ENCODE measurements around the gene SLC6A16.
A peak's percentile ranks its signal among the peaks of the same experiment; 100 is the strongest.

SLC6A16 gene

DNA sequence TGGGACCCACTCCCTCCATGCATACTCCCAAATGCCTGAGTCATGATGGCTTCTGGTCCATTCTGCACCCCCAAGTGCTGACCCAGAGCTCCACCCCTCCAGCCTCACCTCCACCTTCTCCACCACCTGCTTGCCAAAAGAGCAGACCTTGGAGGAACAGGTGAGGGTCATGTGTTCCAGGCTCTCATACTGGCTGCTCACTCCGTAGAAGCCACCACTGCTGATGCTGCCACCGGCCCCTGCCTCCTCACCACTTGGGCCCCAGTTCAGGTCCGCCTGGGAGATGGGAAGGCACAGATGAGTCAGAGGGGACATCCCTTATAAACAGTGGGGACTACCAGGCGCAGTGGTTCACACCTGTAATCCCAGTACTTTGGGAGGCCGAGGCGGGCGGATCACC is 18.1 kb upstream of the SLC6A16 start:
- no peak overlapping the region for H3K4me3 ChIP-seq (ENCODE audit: low read depth in 1 of 2, low read length in 2 of 2)
- no peak overlapping the region for H3K27ac ChIP-seq (ENCODE audit: low read length)
- H3K27me3 ChIP-seq (ENCODE audit: low read depth, low read length), result no peaks in the 10 kb centered on the region
- peaks cover 0 to 20% of the 10 kb centered on the region in 2 donors for H3K4me1 ChIP-seq (ENCODE audit: control insufficient read depth in 1 of 2, insufficient read depth in 2 of 2, low read length in 2 of 2)
- H3K36me3 ChIP-seq (ENCODE audit: control insufficient read depth in 1 of 2, insufficient read depth in 2 of 2, low read length in 2 of 2), result peaks cover 32 to 63% of the 10 kb centered on the region in 2 donors
- no peaks in the 10 kb centered on the region for H3K9me3 ChIP-seq (ENCODE audit: control insufficient read depth in 1 of 2, low read length in 2 of 2)

DNA sequence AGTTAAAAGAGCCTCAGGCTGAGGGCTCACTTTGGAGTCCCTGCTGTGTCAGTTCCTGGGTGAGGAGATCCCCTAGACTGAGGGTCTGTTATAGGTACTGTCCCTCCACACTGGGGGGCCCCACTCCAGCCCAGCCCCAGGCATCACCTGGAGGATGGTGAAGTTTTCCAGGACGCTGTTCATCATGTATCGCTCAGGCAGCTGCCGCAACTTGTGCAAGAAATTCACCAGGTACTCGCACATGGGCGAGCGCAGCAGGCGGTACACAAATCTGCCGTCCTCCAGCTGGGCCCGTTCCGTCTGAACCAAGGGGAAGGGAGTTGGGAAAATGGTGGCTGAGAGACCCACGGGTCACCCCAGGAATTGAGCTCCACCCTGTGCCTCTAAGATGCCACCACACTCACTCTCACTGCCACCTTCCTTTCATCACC is 17.3 kb upstream of the SLC6A16 start:
- H3K4me1 ChIP-seq (ENCODE audit: control insufficient read depth in 1 of 2, insufficient read depth in 2 of 2, low read length in 2 of 2), result peaks cover 0 to 20% of the 10 kb centered on the region in 2 donors
- H3K27me3 ChIP-seq (ENCODE audit: low read depth, low read length), result no peaks in the 10 kb centered on the region
- no peaks in the 10 kb centered on the region for H3K9me3 ChIP-seq (ENCODE audit: control insufficient read depth in 1 of 2, low read length in 2 of 2)
- H3K36me3 ChIP-seq (ENCODE audit: control insufficient read depth in 1 of 2, insufficient read depth in 2 of 2, low read length in 2 of 2), result peaks cover 24 to 55% of the 10 kb centered on the region in 2 donors
- no peak overlapping the region for H3K4me3 ChIP-seq (ENCODE audit: low read depth in 1 of 2, low read length in 2 of 2)
- no peak overlapping the region for H3K27ac ChIP-seq (ENCODE audit: low read length)

DNA sequence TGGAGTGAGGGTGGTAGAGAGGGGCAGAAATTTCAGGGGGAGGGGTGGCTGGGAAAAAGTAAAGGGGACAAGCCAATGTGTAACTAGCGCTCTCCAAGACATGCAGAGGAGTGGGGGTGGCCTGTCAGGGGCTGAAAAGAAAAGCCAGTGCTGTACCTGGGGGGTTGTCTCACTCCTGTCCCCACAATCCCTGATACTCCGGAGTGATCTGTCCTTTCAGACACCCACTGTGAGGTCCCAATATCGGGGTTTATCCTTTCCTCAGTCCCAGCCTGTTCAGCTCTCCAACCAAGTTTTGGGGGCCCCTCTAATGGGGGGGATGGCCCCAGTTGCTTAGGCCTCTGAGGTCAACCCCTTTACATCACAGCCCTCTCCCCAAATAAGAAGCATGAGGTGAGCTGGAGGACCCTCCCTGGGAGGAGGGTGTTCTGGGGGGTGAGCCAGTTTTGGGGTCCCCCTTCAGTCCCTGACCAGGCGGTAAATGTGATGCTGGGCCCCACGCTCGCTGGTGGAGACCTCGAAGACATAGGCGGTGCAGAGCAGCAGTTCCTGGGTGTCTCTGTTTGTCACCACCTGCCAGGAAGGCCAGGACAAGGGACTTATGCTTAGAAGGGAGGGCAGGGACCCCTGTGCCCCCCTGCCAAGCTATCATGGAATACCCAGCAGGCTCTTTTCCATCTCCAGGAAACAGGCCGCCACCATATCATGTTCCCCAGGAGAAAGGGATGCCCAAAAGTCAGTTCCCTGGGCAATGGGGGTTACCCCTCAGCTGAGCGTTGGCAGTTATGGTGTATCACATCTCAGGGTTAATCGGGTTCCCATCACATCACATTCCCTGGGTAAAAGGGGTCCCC is 16.1 kb upstream of the SLC6A16 start:
- Histone ChIP-seq H3K27ac (ENCODE audit: low read length) (peak overlapping the region; percentile 36), H3K4me1 (ENCODE audit: control insufficient read depth in 1 of 2, insufficient read depth in 2 of 2, low read length in 2 of 2) (peaks cover 0 to 20% of the 10 kb centered on the region in 2 donors), H3K36me3 (ENCODE audit: control insufficient read depth in 1 of 2, insufficient read depth in 2 of 2, low read length in 2 of 2) (peaks cover 16 to 43% of the 10 kb centered on the region in 2 donors), H3K4me3 (ENCODE audit: low read depth in 1 of 2, low read length in 2 of 2) (no peak overlapping the region), H3K9me3 (ENCODE audit: control insufficient read depth in 1 of 2, low read length in 2 of 2) (no peaks in the 10 kb centered on the region), H3K27me3 (ENCODE audit: low read depth, low read length) (no peaks in the 10 kb centered on the region)

DNA sequence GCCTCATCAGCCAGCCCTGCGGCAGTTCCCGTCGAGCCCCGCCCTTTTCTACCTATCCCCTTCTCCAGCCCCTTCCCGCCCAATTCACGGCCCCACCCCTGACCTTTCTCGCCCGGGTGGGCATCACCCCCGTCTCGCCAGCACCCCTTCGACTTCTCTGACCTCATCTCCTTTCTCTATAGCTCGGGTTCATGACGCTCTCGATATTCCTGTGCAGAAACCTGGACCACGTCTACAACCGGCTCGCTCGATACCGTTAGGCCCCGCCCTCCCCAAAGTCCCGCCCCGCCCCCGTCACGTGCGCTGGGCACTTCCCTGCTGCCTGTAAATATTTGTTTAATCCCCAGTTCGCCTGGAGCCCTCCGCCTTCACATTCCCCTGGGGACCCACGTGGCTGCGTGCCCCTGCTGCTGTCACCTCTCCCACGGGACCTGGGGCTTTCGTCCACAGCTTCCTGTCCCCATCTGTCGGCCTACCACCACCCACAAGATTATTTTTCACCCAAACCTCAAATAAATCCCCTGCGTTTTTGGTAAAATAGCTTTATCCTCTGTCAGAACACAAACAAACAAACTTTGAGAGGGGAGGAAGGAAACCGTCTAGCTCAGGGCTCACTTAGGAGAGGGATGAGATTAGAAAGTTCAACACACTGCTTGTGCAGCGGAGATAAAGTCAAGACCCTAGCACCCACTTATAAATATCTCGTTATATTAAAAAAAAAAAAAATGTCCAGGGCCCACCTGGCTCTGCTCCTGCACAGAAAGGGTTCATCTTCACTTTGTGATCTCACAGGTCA is 15.3 kb upstream of the SLC6A16 start:
- peaks cover 16 to 42% of the 10 kb centered on the region in 2 donors for H3K36me3 ChIP-seq (ENCODE audit: control insufficient read depth in 1 of 2, insufficient read depth in 2 of 2, low read length in 2 of 2)

DNA sequence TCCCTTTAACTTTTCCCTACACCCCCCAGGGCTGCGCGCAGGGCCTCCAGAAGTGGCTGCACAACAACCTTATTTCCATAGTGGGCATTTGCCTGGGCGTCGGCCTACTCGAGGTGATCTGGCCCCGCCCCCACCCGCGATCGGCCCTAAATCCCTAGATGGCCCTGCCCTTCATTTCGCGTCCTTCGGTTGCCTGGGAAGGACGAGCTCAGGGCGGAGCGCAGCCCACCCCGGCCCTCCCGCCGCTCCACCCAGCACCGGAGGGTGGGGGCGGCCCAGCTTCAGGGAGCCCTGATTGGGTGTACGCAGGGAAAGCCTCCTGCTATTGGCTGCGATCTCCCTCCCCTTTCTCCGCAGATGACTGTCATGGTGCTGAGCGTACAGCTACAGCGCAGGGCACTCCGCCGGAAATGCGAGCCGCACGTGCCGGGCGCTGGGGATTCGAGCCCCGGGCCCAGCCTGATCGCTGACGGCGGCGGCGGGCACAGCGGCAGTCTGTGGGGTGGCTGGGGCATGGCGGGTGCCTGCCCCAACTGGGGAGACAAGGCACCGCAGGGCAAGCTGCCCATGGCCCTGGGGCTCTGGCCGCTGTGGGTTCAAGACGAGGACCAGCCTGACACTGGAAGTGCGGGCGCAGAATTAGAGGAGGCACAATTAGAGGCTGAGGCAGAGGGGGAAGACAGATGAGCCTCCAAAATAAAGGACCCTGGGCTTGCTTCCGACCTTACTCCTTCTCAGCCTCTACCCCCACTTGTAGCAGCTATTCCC is 14.5 kb upstream of the SLC6A16 start:
- Histone ChIP-seq H3K9me3 (ENCODE audit: control insufficient read depth in 1 of 2, low read length in 2 of 2) (no peaks in the 10 kb centered on the region), H3K27me3 (ENCODE audit: low read depth, low read length) (no peaks in the 10 kb centered on the region), H3K4me3 (ENCODE audit: low read depth in 1 of 2, low read length in 2 of 2) (peak overlapping the region; percentile 46 to 64), H3K27ac (ENCODE audit: low read length) (no peak overlapping the region), H3K36me3 (ENCODE audit: control insufficient read depth in 1 of 2, insufficient read depth in 2 of 2, low read length in 2 of 2) (peaks cover 16 to 34% of the 10 kb centered on the region in 2 donors), H3K4me1 (ENCODE audit: control insufficient read depth in 1 of 2, insufficient read depth in 2 of 2, low read length in 2 of 2) (peaks cover 0 to 20% of the 10 kb centered on the region in 2 donors)

More for the DNA sequence above, 15.3 kb upstream of the SLC6A16 start:
- no peaks in the 10 kb centered on the region for H3K27me3 ChIP-seq (ENCODE audit: low read depth, low read length)
- no peaks in the 10 kb centered on the region for H3K9me3 ChIP-seq (ENCODE audit: control insufficient read depth in 1 of 2, low read length in 2 of 2)
- peaks cover 0 to 20% of the 10 kb centered on the region in 2 donors for H3K4me1 ChIP-seq (ENCODE audit: control insufficient read depth in 1 of 2, insufficient read depth in 2 of 2, low read length in 2 of 2)
- peak overlapping the region; percentile 11 to 64 for H3K4me3 ChIP-seq (ENCODE audit: low read depth in 1 of 2, low read length in 2 of 2)
- H3K27ac ChIP-seq (ENCODE audit: low read length), result peak overlapping the region; percentile 36

DNA sequence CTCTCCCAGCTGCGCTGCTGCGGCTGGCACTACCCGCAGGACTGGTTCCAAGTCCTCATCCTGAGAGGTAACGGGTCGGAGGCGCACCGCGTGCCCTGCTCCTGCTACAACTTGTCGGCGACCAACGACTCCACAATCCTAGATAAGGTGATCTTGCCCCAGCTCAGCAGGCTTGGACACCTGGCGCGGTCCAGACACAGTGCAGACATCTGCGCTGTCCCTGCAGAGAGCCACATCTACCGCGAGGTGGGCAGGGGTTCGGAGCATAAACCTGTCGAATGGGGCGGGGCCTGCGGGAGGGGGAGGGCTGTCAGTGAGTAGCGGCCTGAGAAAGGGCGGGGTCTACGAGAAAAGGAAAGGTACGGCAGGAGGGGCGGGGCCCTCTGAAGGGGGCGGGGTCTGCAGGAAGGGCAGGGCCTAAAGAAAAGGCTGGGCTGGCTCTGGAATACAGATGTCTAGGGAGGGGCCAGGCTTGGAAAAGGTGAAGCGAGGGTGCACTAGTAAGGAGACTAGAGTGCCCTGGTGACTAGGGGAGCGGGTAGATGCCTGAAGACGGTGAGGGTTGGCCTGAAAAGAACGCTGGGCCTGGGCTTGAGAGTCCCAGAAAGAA is 13.8 kb upstream of the SLC6A16 start:
- peaks cover 16 to 28% of the 10 kb centered on the region in 2 donors for H3K36me3 ChIP-seq (ENCODE audit: control insufficient read depth in 1 of 2, insufficient read depth in 2 of 2, low read length in 2 of 2)
- H3K27me3 ChIP-seq (ENCODE audit: low read depth, low read length), result no peaks in the 10 kb centered on the region
- H3K4me3 ChIP-seq (ENCODE audit: low read depth in 1 of 2, low read length in 2 of 2), result peak overlapping the region; percentile 46 to 64
- peaks cover 0 to 20% of the 10 kb centered on the region in 2 donors for H3K4me1 ChIP-seq (ENCODE audit: control insufficient read depth in 1 of 2, insufficient read depth in 2 of 2, low read length in 2 of 2)
- H3K27ac ChIP-seq (ENCODE audit: low read length), result no peak overlapping the region
- no peaks in the 10 kb centered on the region for H3K9me3 ChIP-seq (ENCODE audit: control insufficient read depth in 1 of 2, low read length in 2 of 2)

DNA sequence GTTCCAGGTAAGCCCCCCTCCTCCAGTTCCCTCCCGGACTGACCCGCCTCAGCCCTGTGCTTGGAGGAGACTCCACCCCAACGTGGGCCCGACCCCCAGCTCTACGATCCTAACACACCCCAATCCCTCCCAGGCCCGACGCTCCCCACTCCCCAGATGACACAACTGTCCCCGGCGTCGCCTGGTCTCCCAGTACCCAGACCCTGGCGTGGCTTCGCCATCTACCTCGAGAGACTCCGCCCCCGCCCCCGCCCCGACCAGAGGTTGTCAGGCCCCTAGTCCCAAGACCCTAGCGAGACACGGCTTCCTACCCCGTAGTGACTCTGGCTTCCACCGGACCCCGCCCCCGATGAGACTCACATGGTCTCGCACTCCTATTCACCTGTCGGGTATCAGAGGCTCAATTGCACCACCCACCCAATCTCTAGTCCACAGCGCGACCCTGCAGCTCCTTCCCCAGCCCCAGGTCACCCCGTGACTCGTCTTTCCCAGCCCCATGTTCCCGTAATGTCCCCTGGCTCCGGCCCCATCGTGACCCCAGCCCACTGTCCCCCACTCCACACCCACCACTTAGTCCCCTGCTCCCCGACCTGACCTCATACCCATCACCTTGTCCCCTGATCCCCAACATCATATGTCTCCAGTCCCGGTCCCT is 13.2 kb upstream of the SLC6A16 start:
- peaks cover 0 to 20% of the 10 kb centered on the region in 2 donors for H3K4me1 ChIP-seq (ENCODE audit: control insufficient read depth in 1 of 2, insufficient read depth in 2 of 2, low read length in 2 of 2)
- H3K9me3 ChIP-seq (ENCODE audit: control insufficient read depth in 1 of 2, low read length in 2 of 2), result no peaks in the 10 kb centered on the region
- H3K27me3 ChIP-seq (ENCODE audit: low read depth, low read length), result no peaks in the 10 kb centered on the region
- peaks cover 16 to 23% of the 10 kb centered on the region in 2 donors for H3K36me3 ChIP-seq (ENCODE audit: control insufficient read depth in 1 of 2, insufficient read depth in 2 of 2, low read length in 2 of 2)
- H3K27ac ChIP-seq (ENCODE audit: low read length), result no peak overlapping the region
- peak overlapping the region in 1 of 2 donors; percentile 64 for H3K4me3 ChIP-seq (ENCODE audit: low read depth in 1 of 2, low read length in 2 of 2)

DNA sequence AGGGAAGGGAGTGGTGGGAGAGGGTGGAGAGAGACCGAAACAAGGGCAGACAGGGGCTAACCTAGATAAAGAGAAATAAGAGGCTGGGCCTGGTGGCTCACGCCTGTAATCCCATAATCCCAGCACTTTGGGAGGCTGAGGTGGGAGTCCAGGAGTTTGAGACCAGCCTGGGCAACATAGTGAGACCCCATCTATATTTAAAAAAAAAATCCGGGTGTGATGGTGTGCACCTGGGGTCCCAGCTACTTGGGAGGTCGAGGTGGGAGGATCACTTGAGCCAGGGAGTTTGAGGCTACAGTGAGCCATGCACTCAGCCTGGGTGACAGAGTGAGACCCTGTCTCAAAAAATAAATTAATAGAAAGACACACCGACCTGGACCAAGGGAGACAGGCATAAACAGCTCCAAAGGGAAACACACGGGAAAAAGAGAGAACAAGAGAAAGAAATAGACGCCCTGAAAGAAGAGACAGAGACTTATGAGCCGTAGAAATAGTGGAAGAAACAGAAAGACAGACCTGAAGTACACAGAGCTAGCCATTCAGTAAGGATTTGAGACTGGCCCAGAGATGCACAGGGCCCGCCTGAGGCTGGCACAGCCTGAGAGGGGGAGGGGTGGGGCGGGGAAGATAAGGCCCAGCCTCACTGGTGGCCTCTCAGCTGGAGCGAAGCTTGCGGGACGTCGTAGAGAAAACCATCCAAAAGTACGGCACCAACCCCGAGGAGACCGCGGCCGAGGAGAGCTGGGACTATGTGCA is 12.5 kb upstream of the SLC6A16 start:
- peaks cover 0 to 20% of the 10 kb centered on the region in 2 donors for H3K4me1 ChIP-seq (ENCODE audit: control insufficient read depth in 1 of 2, insufficient read depth in 2 of 2, low read length in 2 of 2)
- peaks cover 10 to 16% of the 10 kb centered on the region in 2 donors for H3K36me3 ChIP-seq (ENCODE audit: control insufficient read depth in 1 of 2, insufficient read depth in 2 of 2, low read length in 2 of 2)
- no peak overlapping the region for H3K4me3 ChIP-seq (ENCODE audit: low read depth in 1 of 2, low read length in 2 of 2)
- no peaks in the 10 kb centered on the region for H3K9me3 ChIP-seq (ENCODE audit: control insufficient read depth in 1 of 2, low read length in 2 of 2)
- H3K27me3 ChIP-seq (ENCODE audit: low read depth, low read length), result no peaks in the 10 kb centered on the region
- H3K27ac ChIP-seq (ENCODE audit: low read length), result no peak overlapping the region

DNA sequence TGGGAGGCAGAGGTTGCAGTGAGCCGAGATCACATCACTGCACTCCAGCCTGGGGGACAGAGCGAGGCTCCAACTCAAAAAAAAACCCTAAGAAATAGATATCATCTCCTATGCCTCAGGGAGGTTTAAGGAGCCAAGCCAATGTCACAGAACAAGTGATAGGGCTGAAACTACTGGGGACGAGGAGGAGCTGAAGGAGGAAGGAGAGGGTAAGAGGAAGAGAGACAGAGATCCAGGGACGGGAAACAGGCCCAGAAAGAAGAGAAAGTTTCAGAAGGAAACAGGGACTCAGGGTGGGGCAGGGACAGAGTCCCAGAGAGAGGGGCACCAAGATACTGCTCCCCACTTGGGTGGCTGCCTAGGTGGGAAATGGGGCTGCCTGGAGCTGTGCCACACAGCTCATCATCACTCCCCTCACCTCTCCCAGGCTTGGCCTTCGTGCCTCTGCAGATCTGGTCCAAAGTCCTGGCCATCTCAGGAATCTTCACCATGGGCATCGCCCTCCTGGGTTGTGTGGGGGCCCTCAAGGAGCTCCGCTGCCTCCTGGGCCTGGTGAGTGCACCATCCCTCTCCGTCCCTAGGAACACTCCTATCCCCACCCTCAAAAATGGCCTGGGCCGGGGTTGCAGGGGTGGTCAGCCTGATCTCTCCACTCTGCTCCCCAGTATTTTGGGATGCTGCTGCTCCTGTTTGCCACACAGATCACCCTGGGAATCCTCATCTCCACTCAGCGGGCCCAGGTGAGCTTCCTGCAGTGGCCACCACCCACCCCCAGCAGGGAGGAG is 11.7 kb upstream of the SLC6A16 start:
- no peaks in the 10 kb centered on the region for H3K9me3 ChIP-seq (ENCODE audit: control insufficient read depth in 1 of 2, low read length in 2 of 2)
- no peaks in the 10 kb centered on the region for H3K27me3 ChIP-seq (ENCODE audit: low read depth, low read length)
- H3K4me1 ChIP-seq (ENCODE audit: control insufficient read depth in 1 of 2, insufficient read depth in 2 of 2, low read length in 2 of 2), result peaks cover 0 to 20% of the 10 kb centered on the region in 2 donors
- no peak overlapping the region for H3K27ac ChIP-seq (ENCODE audit: low read length)
- H3K4me3 ChIP-seq (ENCODE audit: low read depth in 1 of 2, low read length in 2 of 2), result no peak overlapping the region
- H3K36me3 ChIP-seq (ENCODE audit: control insufficient read depth in 1 of 2, insufficient read depth in 2 of 2, low read length in 2 of 2), result peaks cover 7 to 10% of the 10 kb centered on the region in 2 donors
